Astrocyte (in vitro differentiated cells and primary cell): ENCODE results near the gene GNB1L. TPM values are rescaled to one million over a fixed set of nuclear protein-coding genes. Genes with fewer than 3 reads are reported as not detected.

Source experiments
- DNase-seq: peaks from one replicate; pipeline ENCODE4 v3.0.0-alpha.2; 2010; ENCODE audit warnings: low read depth
- FAIRE-seq: peaks from 2 replicates; lab custom pipeline; 2011; peaks lifted over from hg19 to GRCh38; lab: Jason Lieb, UNC
- H2AFZ ChIP-seq: 2 replicates; pipeline ENCODE4 v1.6.0; 2012; ENCODE audit warnings: low read depth, low read length, inconsistent platforms
- H3K27ac ChIP-seq: 2 replicates; pipeline ENCODE4 v1.5.1; 2011; ENCODE audit warnings: low read depth, low read length, inconsistent platforms
- H3K27me3 ChIP-seq: 2 replicates; pipeline ENCODE4 v1.6.0; 2011; ENCODE audit warnings: low read length, inconsistent platforms; ENCODE audit not compliant: insufficient read depth
- H3K36me3 ChIP-seq: 2 replicates; pipeline ENCODE4 v1.5.1; 2011; ENCODE audit warnings: low read length, inconsistent platforms; ENCODE audit not compliant: insufficient read depth
- H3K4me1 ChIP-seq: 2 replicates; pipeline ENCODE4 v1.5.1; 2011; ENCODE audit warnings: low read length, inconsistent platforms; ENCODE audit not compliant: insufficient read depth
- H3K4me2 ChIP-seq: 2 replicates; pipeline ENCODE4 v1.6.0; 2012; ENCODE audit warnings: low read length, inconsistent platforms
- H3K4me3 ChIP-seq: 2 replicates; pipeline ENCODE4 v1.5.1; 2011; ENCODE audit warnings: low read depth, mild to moderate bottlenecking, low read length, inconsistent platforms; ENCODE audit not compliant: insufficient read depth
- H3K79me2 ChIP-seq: 2 replicates; pipeline ENCODE4 v1.6.0; 2012; ENCODE audit warnings: mild to moderate bottlenecking, low read length, inconsistent platforms; ENCODE audit not compliant: insufficient read depth
- H3K9ac ChIP-seq: 2 replicates; pipeline ENCODE4 v1.6.0; 2012; ENCODE audit warnings: mild to moderate bottlenecking, low read length, inconsistent platforms
- H3K9me3 ChIP-seq: 2 replicates; pipeline ENCODE4 v1.5.1; 2012; ENCODE audit warnings: low read depth, mild to moderate bottlenecking, low read length, inconsistent platforms; ENCODE audit not compliant: insufficient read depth
- H4K20me1 ChIP-seq: 2 replicates; pipeline ENCODE4 v1.6.0; 2012; ENCODE audit warnings: low read length, inconsistent platforms; ENCODE audit not compliant: insufficient read depth
- H3K27ac Mint-ChIP-seq: one replicate; pipeline ENCODE4 v1.8.0; 2021; ENCODE audit warnings: mild to moderate bottlenecking, mixed read lengths; ENCODE audit not compliant: unreplicated experiment
- H3K27me3 Mint-ChIP-seq: one replicate; pipeline ENCODE4 v1.8.0; 2021; ENCODE audit warnings: low read depth, mixed read lengths; ENCODE audit not compliant: unreplicated experiment
- H3K36me3 Mint-ChIP-seq: one replicate; pipeline ENCODE4 v1.8.0; 2021; ENCODE audit warnings: low read depth, mixed read lengths; ENCODE audit not compliant: unreplicated experiment
- H3K4me1 Mint-ChIP-seq: one replicate; pipeline ENCODE4 v1.8.0; 2021; ENCODE audit warnings: low read depth, mixed read lengths; ENCODE audit not compliant: unreplicated experiment
- H3K4me3 Mint-ChIP-seq: one replicate; pipeline ENCODE4 v1.8.0; 2021; ENCODE audit warnings: mild to moderate bottlenecking, moderate library complexity, mixed read lengths; ENCODE audit not compliant: unreplicated experiment
- H3K9me3 Mint-ChIP-seq: one replicate; pipeline ENCODE4 v1.8.0; 2021; ENCODE audit warnings: mild to moderate bottlenecking, mixed read lengths; ENCODE audit not compliant: unreplicated experiment
- EZH2 ChIP-seq: IDR thresholded peaks from 2 replicates; pipeline ENCODE4 v1.6.1; 2012; ENCODE audit warnings: mild to moderate bottlenecking, low read length, inconsistent platforms; ENCODE audit not compliant: insufficient read depth
- total RNA-seq: library from RNA; stranded (reverse); gene quantifications from 2 replicates; pipeline ENCODE4 v1.2.1, GENCODE V29; 2021
- TF ChIP-seq, protein P1 (sequence below): IDR thresholded peaks from 2 replicates; pipeline ENCODE4 v1.5.1; 2011; ENCODE audit warnings: low read depth, mild to moderate bottlenecking, inconsistent platforms, low read length, moderate library complexity; ENCODE audit not compliant: insufficient read depth

Gene GNB1L
- total RNA-seq, 1 donor from 2014 or later, result 14.3 TPM

GRCh38 chr22:19887256-19887985 lies 32.7 kb upstream of the GNB1L start:
- H3K27ac Mint-ChIP-seq, result no peak overlapping the region
- peaks cover 22% of the 10 kb centered on the region for H3K4me1 Mint-ChIP-seq
- Histone ChIP-seq H3K36me3 (no peaks in the 10 kb centered on the region), H3K9me3 (no peaks in the 10 kb centered on the region), H3K9ac (no peak overlapping the region), H3K27ac (no peak overlapping the region), H4K20me1 (no peaks in the 10 kb centered on the region), H3K27me3 (no peaks in the 10 kb centered on the region), H2AFZ (no peak overlapping the region), H3K4me1 (peaks cover 30% of the 10 kb centered on the region), H3K4me2 (no peak overlapping the region), H3K79me2 (no peaks in the 10 kb centered on the region), H3K4me3 (no peak overlapping the region)
- peaks cover 1% of the 10 kb centered on the region for H3K36me3 Mint-ChIP-seq
- FAIRE-seq (no peak), DNase-seq (no peak)
- H3K4me3 Mint-ChIP-seq, result no peak overlapping the region
- TF ChIP-seq, protein P1, sequence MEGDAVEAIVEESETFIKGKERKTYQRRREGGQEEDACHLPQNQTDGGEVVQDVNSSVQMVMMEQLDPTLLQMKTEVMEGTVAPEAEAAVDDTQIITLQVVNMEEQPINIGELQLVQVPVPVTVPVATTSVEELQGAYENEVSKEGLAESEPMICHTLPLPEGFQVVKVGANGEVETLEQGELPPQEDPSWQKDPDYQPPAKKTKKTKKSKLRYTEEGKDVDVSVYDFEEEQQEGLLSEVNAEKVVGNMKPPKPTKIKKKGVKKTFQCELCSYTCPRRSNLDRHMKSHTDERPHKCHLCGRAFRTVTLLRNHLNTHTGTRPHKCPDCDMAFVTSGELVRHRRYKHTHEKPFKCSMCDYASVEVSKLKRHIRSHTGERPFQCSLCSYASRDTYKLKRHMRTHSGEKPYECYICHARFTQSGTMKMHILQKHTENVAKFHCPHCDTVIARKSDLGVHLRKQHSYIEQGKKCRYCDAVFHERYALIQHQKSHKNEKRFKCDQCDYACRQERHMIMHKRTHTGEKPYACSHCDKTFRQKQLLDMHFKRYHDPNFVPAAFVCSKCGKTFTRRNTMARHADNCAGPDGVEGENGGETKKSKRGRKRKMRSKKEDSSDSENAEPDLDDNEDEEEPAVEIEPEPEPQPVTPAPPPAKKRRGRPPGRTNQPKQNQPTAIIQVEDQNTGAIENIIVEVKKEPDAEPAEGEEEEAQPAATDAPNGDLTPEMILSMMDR, result no peak
- TF ChIP-seq EZH2, result no peak
- no peaks in the 10 kb centered on the region for H3K9me3 Mint-ChIP-seq
- no peaks in the 10 kb centered on the region for H3K27me3 Mint-ChIP-seq

DNA sequence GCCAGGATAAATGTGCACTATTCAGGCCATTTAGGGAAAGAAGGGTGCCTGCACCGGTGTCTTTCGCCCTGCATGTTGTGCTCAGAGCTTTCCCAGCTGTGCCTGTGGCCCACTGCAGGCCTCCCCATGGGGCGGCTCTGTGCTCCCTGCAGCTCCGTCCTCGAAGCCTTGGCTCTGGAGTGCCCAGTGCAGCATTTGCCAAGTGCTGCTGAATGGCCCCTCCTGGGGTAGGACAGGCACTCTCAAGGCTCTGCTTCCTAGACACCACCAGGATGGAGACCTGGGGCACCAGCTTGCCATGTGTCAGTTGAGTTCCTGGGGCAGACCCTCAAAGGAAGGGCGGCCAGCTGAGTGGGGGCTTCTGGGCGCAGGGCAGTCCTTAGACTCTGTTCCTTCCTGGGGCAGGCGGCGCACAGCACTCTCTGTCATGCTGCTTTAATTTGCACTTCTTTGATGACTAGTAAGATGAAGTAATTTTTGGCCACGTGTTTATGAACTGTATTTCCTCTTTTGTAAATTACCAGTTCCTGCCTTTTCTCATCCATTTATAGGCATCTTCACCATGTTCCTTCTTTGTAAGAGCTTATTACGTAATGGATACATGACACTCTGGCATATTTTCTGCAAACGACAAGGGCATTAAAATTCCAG lies 32.1 kb upstream of the GNB1L start:
- Histone ChIP-seq H3K36me3 (no peaks in the 10 kb centered on the region), H3K79me2 (no peaks in the 10 kb centered on the region), H3K4me1 (peaks cover 30% of the 10 kb centered on the region), H3K27ac (no peak overlapping the region), H3K9ac (no peak overlapping the region), H3K27me3 (no peaks in the 10 kb centered on the region), H3K9me3 (no peaks in the 10 kb centered on the region), H4K20me1 (no peaks in the 10 kb centered on the region), H3K4me2 (no peak overlapping the region), H2AFZ (no peak overlapping the region), H3K4me3 (no peak overlapping the region)
- Mint-ChIP-seq H3K4me3 (no peak overlapping the region), H3K9me3 (no peaks in the 10 kb centered on the region), H3K27ac (no peak overlapping the region), H3K36me3 (peaks cover 1% of the 10 kb centered on the region), H3K4me1 (peaks cover 22% of the 10 kb centered on the region), H3K27me3 (no peaks in the 10 kb centered on the region)
- DNase-seq (peak; percentile 68), FAIRE-seq (peak; percentile 85)
- TF ChIP-seq, protein P1, result no peak
- no peak for TF ChIP-seq EZH2
